ENCODE results near the gene C17orf78. TPM values are rescaled to one million over a fixed set of nuclear protein-coding genes. Genes with fewer than 3 reads are reported as not detected.

Gene C17orf78
- total RNA-seq, 1 experiment from 2014 or later, result not detected

- Histone ChIP-seq H3K4me3 (replicated peaks in 1 of 2; ENCODE audit: low read depth in 1 of 2, low read length in 2 of 2) (no peak overlapping the region), H3K36me3 (ENCODE audit: control insufficient read depth in 1 of 2, insufficient read depth in 2 of 2, low read length in 2 of 2) (peaks cover 27 to 29% of the 10 kb centered on the region in 2 experiments; a peak in 3 of 4 replicates), H3K9ac (ENCODE audit: low read length) (no peak overlapping the region), H3K9me2 (ENCODE audit: insufficient read depth) (no peaks in the 10 kb centered on the region), H3K9me3 (ENCODE audit: control insufficient read depth in 1 of 2, insufficient read depth in 1 of 2, low read depth in 1 of 2, low read length in 2 of 2) (no peaks in the 10 kb centered on the region), H4K20me1 (ENCODE audit: insufficient read depth) (no peaks in the 10 kb centered on the region), H2AFZ (ENCODE audit: low read depth, low read length, poor library complexity, severe bottlenecking) (no peak overlapping the region), H3K27me3 (ENCODE audit: insufficient read depth, low read length) (no peaks in the 10 kb centered on the region), H3K27ac (ENCODE audit: low read depth, low read length) (no peak overlapping the region), H3K4me1 (ENCODE audit: control insufficient read depth in 1 of 2, insufficient read depth in 2 of 2, low read length in 2 of 2) (no peaks in the 10 kb centered on the region), H3K79me2 (ENCODE audit: insufficient read depth, low read length) (peaks cover 23% of the 10 kb centered on the region), H3K4me2 (ENCODE audit: low read length) (no peak overlapping the region)
- no peak for DNase-seq (ENCODE audit: low read depth, low spot score)
- no peak for TF ChIP-seq TCF7L2 (IDR thresholded peaks at IDR 0.05; ENCODE audit: borderline replicate concordance, extremely low read depth, insufficient read depth, insufficient read length)
- no peak for TF ChIP-seq EZH2 (IDR thresholded peaks at IDR 0.05)
- no peak for TF ChIP-seq SP1 (IDR thresholded peaks at IDR 0.05; ENCODE audit: low read depth)
- no peak for TF ChIP-seq FOSL1 (IDR thresholded peaks at IDR 0.05; ENCODE audit: low read depth)
- TF ChIP-seq ELF1 (IDR thresholded peaks at IDR 0.05; ENCODE audit: borderline replicate concordance, low read depth), result no peak
- TF ChIP-seq SRF (IDR thresholded peaks at IDR 0.05; ENCODE audit: low read depth), result no peak
- no peak for TF ChIP-seq EGR1 (IDR thresholded peaks at IDR 0.05; ENCODE audit: low read depth)
- no peak for TF ChIP-seq JUND (IDR thresholded peaks at IDR 0.05)
- ATAC-seq, result no peak
- no TSS peak for BruUV-seq (replicated peaks)
- ChIA-PET RAD21 (ENCODE audit: low non-redundant PET in 1 of 2, low total read pairs in 2 of 2, uncharacterized antibody in 2 of 2, unreplicated experiment in 2 of 2) (no interaction called here), POLR2A (no interaction called here), CTCF (interaction anchor here (0.7 to 1.2 kb wide), 2 partner anchors 9 to 11 kb away, joined by 3 read pairs; no protein-coding TSS in a partner anchor)
- intact Hi-C loops (cut with micrococcal nuclease), result no loop called here
These were observed 53.3 kb downstream of the C17orf78 start for GRCh38 chr17:37429039-37429438.

GRCh38 chr17:37429453-37429852 is 53.7 kb downstream of the C17orf78 start:
- CTCF ChIA-PET, result interaction anchor here (0.8 to 1.2 kb wide), 2 partner anchors 9 to 10 kb away, joined by 3 read pairs; no protein-coding TSS in a partner anchor
- BruUV-seq (replicated peaks), result no TSS peak
- TF ChIP-seq CTCF (IDR thresholded peaks at IDR 0.05 in 2 of 3, conservative IDR thresholded peaks at IDR 0.05 in 1 of 3; ENCODE audit: borderline replicate concordance in 1 of 3, insufficient read depth in 1 of 3, low read depth in 2 of 3, low read length in 2 of 3) (no peak), SP1 (IDR thresholded peaks at IDR 0.05; ENCODE audit: low read depth) (no peak), ZBTB33 (IDR thresholded peaks at IDR 0.05; ENCODE audit: extremely low read depth, insufficient replicate concordance, low read length) (no peak), TCF7L2 (IDR thresholded peaks at IDR 0.05; ENCODE audit: borderline replicate concordance, extremely low read depth, insufficient read depth, insufficient read length) (no peak), SIN3A (IDR thresholded peaks at IDR 0.05; ENCODE audit: low read depth) (no peak), CBX3 (IDR thresholded peaks at IDR 0.05; ENCODE audit: low read depth) (no peak), POLR2A (IDR thresholded peaks at IDR 0.05; ENCODE audit: borderline replicate concordance, extremely low read depth, insufficient read depth, insufficient read length) (no peak), REST (IDR thresholded peaks at IDR 0.05; ENCODE audit: low read depth) (no peak)

More at GRCh38 chr17:37429453-37429852, 53.7 kb downstream of the C17orf78 start:
- Histone ChIP-seq H3K9me2 (ENCODE audit: insufficient read depth) (no peaks in the 10 kb centered on the region), H3K4me2 (ENCODE audit: low read length) (no peak overlapping the region), H3K27me3 (ENCODE audit: insufficient read depth, low read length) (no peaks in the 10 kb centered on the region), H3K4me1 (ENCODE audit: control insufficient read depth in 1 of 2, insufficient read depth in 2 of 2, low read length in 2 of 2) (no peaks in the 10 kb centered on the region), H4K20me1 (ENCODE audit: insufficient read depth) (no peaks in the 10 kb centered on the region), H3K79me2 (ENCODE audit: insufficient read depth, low read length) (peaks cover 23% of the 10 kb centered on the region), H2AFZ (ENCODE audit: low read depth, low read length, poor library complexity, severe bottlenecking) (no peak overlapping the region), H3K27ac (ENCODE audit: low read depth, low read length) (no peak overlapping the region), H3K36me3 (ENCODE audit: control insufficient read depth in 1 of 2, insufficient read depth in 2 of 2, low read length in 2 of 2) (peaks cover 27 to 29% of the 10 kb centered on the region in 2 experiments; a peak in 3 of 4 replicates), H3K9me3 (ENCODE audit: control insufficient read depth in 1 of 2, insufficient read depth in 1 of 2, low read depth in 1 of 2, low read length in 2 of 2) (no peaks in the 10 kb centered on the region), H3K9ac (ENCODE audit: low read length) (no peak overlapping the region), H3K4me3 (replicated peaks in 1 of 2; ENCODE audit: low read depth in 1 of 2, low read length in 2 of 2) (no peak overlapping the region)
- ATAC-seq (no peak), DNase-seq (ENCODE audit: low read depth, low spot score) (no peak)
- RAD21 ChIA-PET (ENCODE audit: low non-redundant PET in 1 of 2, low total read pairs in 2 of 2, uncharacterized antibody in 2 of 2, unreplicated experiment in 2 of 2), result no interaction called here
- POLR2A ChIA-PET, result no interaction called here
- intact Hi-C loops (cut with micrococcal nuclease), result no loop called here

All from HCT116 (cell line).